A673 (cell line): ENCODE data around the gene NRXN3. TPM values are rescaled to one million over a fixed set of nuclear protein-coding genes. Genes with fewer than 3 reads are reported as not detected.
A peak's percentile ranks its signal among the peaks of the same experiment; 100 is the strongest.

Experiments used
- BruUV-seq: library from RNA; stranded (reverse); fragments of 400-500 nt; replicated peaks from 2 replicates; lab custom pipeline; 2021; lab: Mats Ljungman, UMichigan
- CTCF ChIA-PET: fragments of 300-600 bp; sonication (Branson Sonifier 250); formaldehyde crosslinking; loops from one replicate; lab custom pipeline; 2022; ENCODE audit warnings: antibody characterized with exemption; lab: Charles Lee
- POLR2A ChIA-PET: fragments of 300-600 bp; sonication (Branson Sonifier 250); formaldehyde crosslinking; loops from one replicate; lab custom pipeline; 2022; ENCODE audit warnings: antibody characterized with exemption; ENCODE audit not compliant: low non-redundant PET; lab: Charles Lee
- DNase-seq: peaks from one replicate; pipeline ENCODE4 v3.0.0-alpha.2; 2015; ENCODE audit warnings: low spot score
- H3K27ac ChIP-seq: fragments of 200-600 bp; sonication (generic); 2 replicates; pipeline ENCODE4 v1.5.1; 2016; ENCODE audit warnings: mixed run types, low read depth, mild to moderate bottlenecking, mixed read lengths, antibody characterized with exemption, low read length; ENCODE audit not compliant: poor library complexity, severe bottlenecking
- H3K27me3 ChIP-seq: fragments of 200-600 bp; sonication (generic); replicated peaks from 2 replicates; pipeline ENCODE4 v1.6.1; 2017; ENCODE audit warnings: mixed run types, low read depth, mild to moderate bottlenecking, mixed read lengths, antibody characterized with exemption, low read length; ENCODE audit not compliant: insufficient read depth, poor library complexity
- H3K36me3 ChIP-seq: fragments of 200-600 bp; sonication (generic); 2 replicates; pipeline ENCODE4 v1.6.1; 2016; ENCODE audit warnings: mixed run types, mild to moderate bottlenecking, mixed read lengths, antibody characterized with exemption, low read length; ENCODE audit not compliant: insufficient read depth, poor library complexity, severe bottlenecking
- H3K4me1 ChIP-seq: fragments of 200-600 bp; sonication (generic); 2 replicates; pipeline ENCODE4 v1.6.1; 2017; ENCODE audit warnings: mixed run types, mild to moderate bottlenecking, mixed read lengths, antibody characterized with exemption, low read length; ENCODE audit not compliant: insufficient read depth, poor library complexity, severe bottlenecking
- H3K4me3 ChIP-seq: fragments of 200-600 bp; sonication (generic); 2 replicates; pipeline ENCODE4 v1.5.1; 2016; ENCODE audit warnings: low read depth, mixed run types, mild to moderate bottlenecking, mixed read lengths, low read length; ENCODE audit not compliant: poor library complexity, severe bottlenecking
- H3K9me3 ChIP-seq: fragments of 200-600 bp; sonication (generic); 2 replicates; pipeline ENCODE4 v1.6.1; 2016; ENCODE audit warnings: mixed run types, low read depth, mild to moderate bottlenecking, mixed read lengths, antibody characterized with exemption, low read length; ENCODE audit not compliant: poor library complexity, severe bottlenecking
- EZH2 ChIP-seq: fragments of 200-600 bp; sonication (generic); IDR thresholded peaks from 2 replicates; pipeline ENCODE4 v1.6.1; 2017; ENCODE audit warnings: borderline replicate concordance, low read depth, mild to moderate bottlenecking, mixed read lengths, antibody characterized with exemption, low read length; ENCODE audit not compliant: poor library complexity, severe bottlenecking
- intact Hi-C: fragments of 100-400 bp; cut with micrococcal nuclease; formaldehyde crosslinking; loops from one replicate; pipeline ENCODE4 v1.10.0; 2022; ENCODE audit not compliant: unreplicated experiment
- total RNA-seq: library from RNA; stranded (reverse); gene quantifications from 2 replicates; pipeline ENCODE4 v1.2.3, GENCODE V29; 2021
- TF ChIP-seq, protein P1 (sequence below): fragments of 300-800, 200-600 bp; sonication (generic); conservative IDR thresholded peaks from 2 replicates; pipeline ENCODE4 v1.5.1; 2017; ENCODE audit warnings: low read depth, mild to moderate bottlenecking, antibody characterized with exemption, low read length, moderate library complexity, mixed read lengths

Gene NRXN3
- total RNA-seq, 1 experiment from 2014 or later, result 0.21 TPM

DNA sequence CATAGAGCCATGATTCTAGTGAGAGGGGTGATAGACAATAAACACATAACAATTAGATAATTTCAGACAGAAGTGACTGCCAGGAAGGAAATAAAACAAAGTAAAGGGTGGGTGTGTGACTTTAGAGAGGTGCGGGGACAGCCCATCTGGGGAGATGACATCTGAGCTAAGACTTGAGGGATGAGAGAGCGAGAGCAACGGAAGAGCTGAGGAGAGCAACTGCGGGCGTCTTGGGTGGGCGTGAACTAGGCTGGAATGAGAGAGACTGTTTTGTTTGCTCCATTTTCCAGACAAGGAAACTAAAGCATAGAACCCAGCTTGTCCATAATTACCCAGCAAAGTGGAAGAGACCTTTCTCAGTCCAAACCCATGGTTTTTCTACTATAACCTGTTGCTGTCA, 25.3 kb downstream of the NRXN3 start:
- no peak overlapping the region for H3K4me3 ChIP-seq
- no peaks in the 10 kb centered on the region for H3K4me1 ChIP-seq
- no peak for TF ChIP-seq EZH2
- TF ChIP-seq, protein P1, sequence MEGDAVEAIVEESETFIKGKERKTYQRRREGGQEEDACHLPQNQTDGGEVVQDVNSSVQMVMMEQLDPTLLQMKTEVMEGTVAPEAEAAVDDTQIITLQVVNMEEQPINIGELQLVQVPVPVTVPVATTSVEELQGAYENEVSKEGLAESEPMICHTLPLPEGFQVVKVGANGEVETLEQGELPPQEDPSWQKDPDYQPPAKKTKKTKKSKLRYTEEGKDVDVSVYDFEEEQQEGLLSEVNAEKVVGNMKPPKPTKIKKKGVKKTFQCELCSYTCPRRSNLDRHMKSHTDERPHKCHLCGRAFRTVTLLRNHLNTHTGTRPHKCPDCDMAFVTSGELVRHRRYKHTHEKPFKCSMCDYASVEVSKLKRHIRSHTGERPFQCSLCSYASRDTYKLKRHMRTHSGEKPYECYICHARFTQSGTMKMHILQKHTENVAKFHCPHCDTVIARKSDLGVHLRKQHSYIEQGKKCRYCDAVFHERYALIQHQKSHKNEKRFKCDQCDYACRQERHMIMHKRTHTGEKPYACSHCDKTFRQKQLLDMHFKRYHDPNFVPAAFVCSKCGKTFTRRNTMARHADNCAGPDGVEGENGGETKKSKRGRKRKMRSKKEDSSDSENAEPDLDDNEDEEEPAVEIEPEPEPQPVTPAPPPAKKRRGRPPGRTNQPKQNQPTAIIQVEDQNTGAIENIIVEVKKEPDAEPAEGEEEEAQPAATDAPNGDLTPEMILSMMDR, result no peak
- intact Hi-C loops, result no loop called here
- DNase-seq, result no peak
- no peak overlapping the region for H3K27ac ChIP-seq
- BruUV-seq, result no TSS peak
- no peaks in the 10 kb centered on the region for H3K27me3 ChIP-seq
- no peaks in the 10 kb centered on the region for H3K36me3 ChIP-seq
- H3K9me3 ChIP-seq, result no peaks in the 10 kb centered on the region
- ChIA-PET POLR2A (no interaction called here), CTCF (interaction anchor here (0.6 kb wide), 1 partner anchor 31 kb away, joined by 7 read pairs; no protein-coding TSS in a partner anchor)

DNA sequence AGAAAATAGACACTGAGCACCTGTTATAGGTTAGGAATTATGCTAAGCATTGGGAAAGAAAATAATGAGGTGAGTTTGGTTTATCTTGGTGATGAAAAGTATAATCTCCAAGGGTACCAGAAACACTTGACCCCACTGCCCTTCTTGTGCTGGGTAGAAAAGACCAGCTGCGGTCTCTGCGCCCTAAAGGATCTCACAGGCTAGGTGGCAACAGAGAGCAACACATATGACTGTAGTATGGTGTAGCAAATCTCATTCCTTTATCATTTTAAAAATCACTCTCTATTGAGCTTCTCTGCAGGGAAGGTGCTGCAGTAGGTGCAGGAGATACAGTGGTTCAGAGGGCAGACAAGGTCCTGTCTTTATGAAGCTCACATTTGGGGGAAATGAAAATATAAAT, 26.1 kb downstream of the NRXN3 start:
- Histone ChIP-seq H3K27me3 (no peaks in the 10 kb centered on the region), H3K27ac (no peak overlapping the region), H3K9me3 (no peaks in the 10 kb centered on the region), H3K4me1 (no peaks in the 10 kb centered on the region), H3K36me3 (no peaks in the 10 kb centered on the region), H3K4me3 (no peak overlapping the region)
- intact Hi-C loops, result no loop called here
- DNase-seq, result no peak
- POLR2A ChIA-PET, result no interaction called here
- CTCF ChIA-PET, result interaction anchor here (0.6 kb wide), 1 partner anchor 9 kb away, joined by 3 read pairs; no protein-coding TSS in a partner anchor
- TF ChIP-seq, protein P1, result no peak
- no peak for TF ChIP-seq EZH2
- no TSS peak for BruUV-seq

DNA sequence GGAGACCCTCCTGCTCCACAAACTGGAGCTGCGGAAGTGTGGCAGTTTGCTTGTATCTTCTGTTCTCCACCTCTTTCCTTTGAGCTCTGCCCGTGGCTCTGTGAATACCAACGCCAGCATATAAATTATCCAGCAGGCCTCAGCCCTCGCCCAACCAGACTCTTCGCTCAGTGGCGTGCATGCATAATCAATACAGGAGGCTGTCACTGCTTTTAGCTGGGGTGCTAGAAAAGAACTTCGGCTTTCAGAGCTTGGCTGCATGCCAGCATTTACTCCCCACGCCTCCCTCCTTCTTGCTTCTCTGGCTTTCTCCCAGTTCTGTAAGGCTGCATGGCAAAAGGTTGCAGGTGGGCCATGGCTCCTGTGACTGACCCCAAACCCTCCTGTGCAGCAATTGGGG, 26.9 kb downstream of the NRXN3 start:
- H3K4me1 ChIP-seq, result no peaks in the 10 kb centered on the region
- H3K27me3 ChIP-seq, result no peaks in the 10 kb centered on the region
- no peaks in the 10 kb centered on the region for H3K36me3 ChIP-seq
- intact Hi-C loops, result no loop called here
- peak; percentile 1 for DNase-seq
- no peaks in the 10 kb centered on the region for H3K9me3 ChIP-seq
- TF ChIP-seq, protein P1, result no peak
- no peak for TF ChIP-seq EZH2
- no peak overlapping the region for H3K27ac ChIP-seq
- ChIA-PET POLR2A (interaction anchor here (0.6 kb wide), 1 partner anchor 10 kb away, joined by 7 read pairs; no protein-coding TSS in a partner anchor), CTCF (interaction anchor here (0.6 kb wide), 1 partner anchor 10 kb away, joined by 3 read pairs; no protein-coding TSS in a partner anchor)
- no peak overlapping the region for H3K4me3 ChIP-seq
- BruUV-seq, result no TSS peak
